IMR-90 (cell line): ENCODE measurements around the gene ARSB. TPM values are rescaled to one million over a fixed set of nuclear protein-coding genes. Genes with fewer than 3 reads are reported as not detected.

Source experiments
- ATAC-seq: fragments of 200-7000 bp; cut with Tn5 transposase; 2 replicates; pipeline ENCODE4 v1.9.1; 2020; ENCODE audit warnings: low read depth, mild to moderate bottlenecking, moderate library complexity
- BruUV-seq: library from RNA; stranded (reverse); fragments of 400-500 nt; replicated peaks from 2 replicates; lab custom pipeline; 2021; lab: Mats Ljungman, UMichigan
- CTCF ChIA-PET: fragments of 300-600 bp; formaldehyde crosslinking; extraction: SDS; loops from one replicate; lab custom pipeline; 2021; ENCODE audit warnings: antibody characterized with exemption; lab: Yijun Ruan, JAX
- POLR2A ChIA-PET: fragments of 300-600 bp; sonication (Branson Sonifier 250); formaldehyde crosslinking; loops from one replicate; lab custom pipeline; 2022; ENCODE audit warnings: antibody characterized with exemption; ENCODE audit not compliant: unreplicated experiment; lab: Charles Lee
- DNase-seq: peaks from one replicate; pipeline ENCODE4 v3.0.0; 2013
- H2AFZ ChIP-seq: replicated peaks from 2 replicates; pipeline ENCODE3; 2013; ENCODE audit warnings: low read length, mild to moderate bottlenecking; ENCODE audit not compliant: poor library complexity
- H2AK5ac ChIP-seq: 2 replicates; pipeline ENCODE4 v1.6.1; 2013; ENCODE audit warnings: low read depth, low read length, inconsistent platforms
- H2AK9ac ChIP-seq: replicated peaks from 2 replicates; pipeline ENCODE3; 2013; ENCODE audit warnings: mild to moderate bottlenecking, low read depth, low read length, moderate library complexity; ENCODE audit not compliant: poor library complexity
- H2BK120ac ChIP-seq: 2 replicates; pipeline ENCODE4 v1.6.1; 2013; ENCODE audit warnings: low read depth, low read length, inconsistent platforms
- H2BK15ac ChIP-seq: 3 replicates; pipeline ENCODE4 v1.6.1; 2013; ENCODE audit warnings: low read depth, low read length, inconsistent platforms
- H2BK20ac ChIP-seq: 2 replicates; pipeline ENCODE4 v1.6.1; 2013; ENCODE audit warnings: low read depth, mild to moderate bottlenecking, inconsistent platforms, low read length, moderate library complexity
- H2BK5ac ChIP-seq: 2 replicates; pipeline ENCODE4 v1.6.1; 2013; ENCODE audit warnings: mild to moderate bottlenecking, low read depth, low read length, inconsistent platforms; ENCODE audit not compliant: poor library complexity, severe bottlenecking
- H3K14ac ChIP-seq: replicated peaks from 2 replicates; pipeline ENCODE4 v1.6.1; 2013; ENCODE audit warnings: low read depth, low read length, inconsistent platforms
- H3K18ac ChIP-seq: 2 replicates; pipeline ENCODE4 v1.6.1; 2013; ENCODE audit warnings: low read depth, low read length, control low read depth
- H3K23ac ChIP-seq: 2 replicates; pipeline ENCODE4 v1.6.1; 2013; ENCODE audit warnings: low read depth, low read length, inconsistent platforms
- H3K27ac ChIP-seq: 2 replicates; pipeline ENCODE4 v1.5.1; 2013; ENCODE audit warnings: mild to moderate bottlenecking, control low read depth, low read length; ENCODE audit not compliant: insufficient read depth
- H3K27me3 ChIP-seq: 2 replicates; pipeline ENCODE4 v1.6.1; 2013; ENCODE audit warnings: low read length; ENCODE audit not compliant: control insufficient read depth, insufficient read depth
- H3K36me3 ChIP-seq: 2 replicates; pipeline ENCODE4 v1.6.1; 2013; ENCODE audit warnings: low read length, mixed read lengths; ENCODE audit not compliant: control insufficient read depth, insufficient read depth
- H3K4ac ChIP-seq: 2 replicates; pipeline ENCODE4 v1.6.1; 2013; ENCODE audit warnings: low read depth, low read length, inconsistent platforms
- H3K4me1 ChIP-seq: 2 replicates; pipeline ENCODE4 v1.6.1; 2013; ENCODE audit warnings: low read length, mixed read lengths; ENCODE audit not compliant: control insufficient read depth, insufficient read depth
- H3K4me2 ChIP-seq: 2 replicates; pipeline ENCODE4 v1.6.1; 2013; ENCODE audit warnings: low read depth, mild to moderate bottlenecking, control low read depth, low read length, moderate library complexity
- H3K4me3 ChIP-seq: 2 replicates; pipeline ENCODE4 v1.5.1; 2013; ENCODE audit warnings: low read depth, mild to moderate bottlenecking, control low read depth, low read length, moderate library complexity; ENCODE audit not compliant: insufficient read depth
- H3K56ac ChIP-seq: 2 replicates; pipeline ENCODE4 v1.6.1; 2013; ENCODE audit warnings: low read length, inconsistent platforms; ENCODE audit not compliant: insufficient read depth; ENCODE audit errors: extremely low read depth
- H3K79me1 ChIP-seq, 2 experiments: 2 replicates each; pipeline ENCODE4 v1.6.1; 2013; ENCODE audit warnings: low read length in 2 of 2, inconsistent platforms in 1 of 2, low read depth in 1 of 2
- H3K9ac ChIP-seq: 2 replicates; pipeline ENCODE4 v1.6.1; 2013; ENCODE audit warnings: low read depth, low read length, control low read depth
- H3K9me1 ChIP-seq: 2 replicates; pipeline ENCODE4 v1.6.1; 2013; ENCODE audit warnings: low read length, inconsistent platforms; ENCODE audit not compliant: insufficient read depth
- H3K9me3 ChIP-seq: 2 replicates; pipeline ENCODE4 v1.6.1; 2013; ENCODE audit warnings: low read length; ENCODE audit not compliant: control insufficient read depth, insufficient read depth
- H4K20me1 ChIP-seq: 2 replicates; pipeline ENCODE4 v1.6.1; 2013; ENCODE audit warnings: low read length, inconsistent platforms; ENCODE audit not compliant: insufficient read depth
- H4K5ac ChIP-seq: 2 replicates; pipeline ENCODE4 v1.6.1; 2013; ENCODE audit warnings: mild to moderate bottlenecking, low read depth, low read length, control low read depth
- H4K8ac ChIP-seq, 2 experiments: 2 replicates each; pipeline ENCODE4 v1.6.1; 2013; ENCODE audit warnings: low read depth in 2 of 2, low read length in 2 of 2, control low read depth in 1 of 2, inconsistent platforms in 1 of 2
- H4K91ac ChIP-seq: 2 replicates; pipeline ENCODE4 v1.6.1; 2013; ENCODE audit warnings: low read depth, low read length, inconsistent platforms; ENCODE audit not compliant: insufficient read depth
- BHLHE40 ChIP-seq: fragments of 150-350 bp; IDR thresholded peaks from 2 replicates; pipeline ENCODE4 v1.6.1; 2016; ENCODE audit warnings: mild to moderate bottlenecking, low read depth, low read length
- CEBPB ChIP-seq: IDR thresholded peaks from 2 replicates; pipeline ENCODE4 v1.6.1; 2012; ENCODE audit warnings: low read depth, low read length, improper control_type of control experiment
- CHD1 ChIP-seq: IDR thresholded peaks from 2 replicates; pipeline ENCODE4 v1.6.1; 2012; ENCODE audit warnings: low read depth, low read length, improper control_type of control experiment
- CTCF ChIP-seq: conservative IDR thresholded peaks from 2 replicates; pipeline ENCODE4 v1.5.1; 2012; ENCODE audit warnings: mild to moderate bottlenecking, low read depth, low read length, improper control_type of control experiment
- ELK1 ChIP-seq: fragments of 150-350 bp; IDR thresholded peaks from 2 replicates; pipeline ENCODE4 v1.6.1; 2016; ENCODE audit warnings: low read depth, mild to moderate bottlenecking, low read length, moderate library complexity, borderline replicate concordance
- FOS ChIP-seq: fragments of 150-350 bp; IDR thresholded peaks from 2 replicates; pipeline ENCODE4 v1.6.1; 2016; ENCODE audit warnings: low read depth, low read length
- MAFK ChIP-seq: IDR thresholded peaks from 2 replicates; pipeline ENCODE4 v1.6.1; 2012; ENCODE audit warnings: low read depth, low read length, improper control_type of control experiment
- MAZ ChIP-seq: IDR thresholded peaks from 2 replicates; pipeline ENCODE4 v1.6.1; 2012; ENCODE audit warnings: low read depth, mild to moderate bottlenecking, low read length, improper control_type of control experiment, moderate library complexity, borderline replicate concordance
- MXI1 ChIP-seq: IDR thresholded peaks from 2 replicates; pipeline ENCODE4 v1.6.1; 2012; ENCODE audit warnings: low read depth, mild to moderate bottlenecking, low read length, moderate library complexity, borderline replicate concordance
- NFE2L2 ChIP-seq: fragments of 150-350 bp; IDR thresholded peaks from 2 replicates; pipeline ENCODE4 v1.6.1; 2016; ENCODE audit warnings: low read depth, mild to moderate bottlenecking, low read length
- POLR2A ChIP-seq: IDR thresholded peaks from 2 replicates; pipeline ENCODE4 v1.6.1; 2012; ENCODE audit warnings: mild to moderate bottlenecking, low read depth, low read length
- RAD21 ChIP-seq: IDR thresholded peaks from 2 replicates; pipeline ENCODE4 v1.6.1; 2012; ENCODE audit warnings: low read length, improper control_type of control experiment
- RCOR1 ChIP-seq: IDR thresholded peaks from 2 replicates; pipeline ENCODE4 v1.6.1; 2012; ENCODE audit warnings: mild to moderate bottlenecking, low read length, improper control_type of control experiment; ENCODE audit not compliant: insufficient replicate concordance
- RFX5 ChIP-seq: IDR thresholded peaks from 2 replicates; pipeline ENCODE4 v1.8.0; 2012; ENCODE audit warnings: low read depth, mild to moderate bottlenecking, low read length, moderate library complexity
- SMC3 ChIP-seq: fragments of 150-350 bp; IDR thresholded peaks from 2 replicates; pipeline ENCODE4 v1.6.1; 2016; ENCODE audit warnings: low read depth, mild to moderate bottlenecking, antibody characterized with exemption, low read length, moderate library complexity
- USF2 ChIP-seq: fragments of 150-350 bp; IDR thresholded peaks from 2 replicates; pipeline ENCODE4 v1.6.1; 2017; ENCODE audit warnings: mild to moderate bottlenecking, antibody characterized with exemption, low read length, low read depth
- WGBS, 2 experiments: methylation state at CpG; one replicate each; pipeline versions ENCODE4 v1.1.5 to v1.1.7; 2013; ENCODE audit warnings: missing lambda C conversion rate in 2 of 2; ENCODE audit not compliant: insufficient read length in 1 of 2; ENCODE audit errors: extremely low coverage in 2 of 2; 5-methylcytosine and 5-hydroxymethylcytosine counted together
- dilution Hi-C: fragments of 300-500 bp; cut with HindIII; formaldehyde crosslinking; loops from one replicate; pipeline ENCODE4 v1.14.3; 2018; ENCODE audit warnings: low sequenced_read_pairs; ENCODE audit not compliant: unreplicated experiment
- in situ Hi-C: fragments of 300-500 bp; cut with MboI; formaldehyde crosslinking; loops from 3 replicates; pipeline ENCODE4 v1.14.3; 2019; ENCODE audit warnings: low sequenced_read_pairs, inconsistent platforms, mixed read lengths
- intact Hi-C: fragments of 100-400 bp; cut with micrococcal nuclease; formaldehyde crosslinking; loops from 2 replicates; pipeline ENCODE4 v1.10.0; 2022
- polyA plus RNA-seq, 3 experiments: library from polyadenylated mRNA; depleted of rRNA; stranded (reverse); fragments of >200 nt; gene quantifications; 2 replicates each; pipeline ENCODE4 v1.2.3, GENCODE V29; 2012; ENCODE audit warnings: low replicate concordance in 1 of 3
- total RNA-seq: library from RNA; depleted of rRNA; stranded (reverse); fragments of >200 nt; gene quantifications from 2 replicates; pipeline ENCODE4 v1.2.3, GENCODE V29; 2012

Gene ARSB
- total and polyA plus RNA-seq, 2 of the 4 experiments (the other 2 are of a cell fraction), result 16.0 to 16.3 TPM

GRCh38 chr5:78922879-78923621, 62.1 kb downstream of the ARSB start:
- no peak for DNase-seq
- Histone ChIP-seq H2BK5ac (no peak overlapping the region), H3K56ac (no peak overlapping the region), H3K27me3 (no peaks in the 10 kb centered on the region), H3K4me2 (no peak overlapping the region), H2AFZ (no peak overlapping the region), H3K4me3 (no peak overlapping the region), H4K20me1 (no peaks in the 10 kb centered on the region), H3K4ac (no peak overlapping the region), H3K9me1 (peaks cover 4% of the 10 kb centered on the region), H3K79me1 (no peaks in the 10 kb centered on the region), H3K36me3 (no peaks in the 10 kb centered on the region), H4K91ac (no peak overlapping the region), H3K18ac (no peak overlapping the region), H3K23ac (no peak overlapping the region), H3K14ac (no peak overlapping the region), H2BK15ac (no peak overlapping the region), H2BK20ac (no peak overlapping the region), H2AK5ac (no peak overlapping the region), H3K4me1 (peaks cover 5% of the 10 kb centered on the region), H2BK120ac (no peak overlapping the region), H3K9me3 (no peaks in the 10 kb centered on the region), H3K27ac (no peak overlapping the region), H3K9ac (no peak overlapping the region), H4K5ac (no peak overlapping the region), H2AK9ac (no peak overlapping the region), H4K8ac (no peak overlapping the region)
- in situ Hi-C loops, result no loop called here
- intact Hi-C loops, result no loop called here
- ATAC-seq, result no peak
- CTCF ChIA-PET, result no interaction called here
- 80% methylated on average over 1 of the region's 8 CpGs; no CpG with 5 or more reads in 1 of the 2 experiments for WGBS, 2 experiments
- dilution Hi-C loops, result no loop called here
- POLR2A ChIA-PET, result no interaction called here
- no TSS peak for BruUV-seq
- no peak for TF ChIP-seq ELK1
- TF ChIP-seq CHD1, result no peak
- no peak for TF ChIP-seq RFX5
- no peak for TF ChIP-seq NFE2L2
- no peak for TF ChIP-seq BHLHE40
- no peak for TF ChIP-seq RCOR1
- TF ChIP-seq CEBPB, result no peak
- no peak for TF ChIP-seq MXI1
- no peak for TF ChIP-seq FOS
- no peak for TF ChIP-seq RAD21
- TF ChIP-seq MAZ, result no peak
- TF ChIP-seq MAFK, result no peak
- TF ChIP-seq POLR2A, result no peak
- TF ChIP-seq SMC3, result no peak
- no peak for TF ChIP-seq USF2
- no peak for TF ChIP-seq CTCF
